Cerebellar nuclear complex (tissue), 1 donor: ENCODE measurements around the gene ENOX2.

ENCODE experiments used
- DNase-seq, 2 experiments: peaks; one replicate each; lab custom pipeline; 2025; lab: John Stamatoyannopoulos, UW

The ENOX2 gene

DNA sequence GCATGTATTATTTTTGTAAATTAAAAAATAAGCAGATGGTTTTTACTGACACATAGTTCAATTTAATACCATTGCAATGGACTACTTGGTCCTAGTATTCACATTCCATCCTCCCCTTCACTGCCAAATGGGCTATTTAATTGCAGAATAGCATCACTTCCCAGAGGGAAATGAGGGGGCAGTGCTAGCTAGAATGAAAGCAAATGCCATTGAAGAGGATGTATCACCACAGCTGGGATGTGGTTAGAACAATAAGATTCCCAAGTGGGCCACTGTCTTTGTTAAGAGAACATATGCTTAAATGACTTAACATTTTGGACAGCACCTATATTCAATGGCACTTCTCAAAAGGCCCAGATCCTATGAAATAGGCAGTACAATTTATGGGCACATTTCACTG, 276.5 kb downstream of the ENOX2 start:
- DNase-seq, result no peak

DNA sequence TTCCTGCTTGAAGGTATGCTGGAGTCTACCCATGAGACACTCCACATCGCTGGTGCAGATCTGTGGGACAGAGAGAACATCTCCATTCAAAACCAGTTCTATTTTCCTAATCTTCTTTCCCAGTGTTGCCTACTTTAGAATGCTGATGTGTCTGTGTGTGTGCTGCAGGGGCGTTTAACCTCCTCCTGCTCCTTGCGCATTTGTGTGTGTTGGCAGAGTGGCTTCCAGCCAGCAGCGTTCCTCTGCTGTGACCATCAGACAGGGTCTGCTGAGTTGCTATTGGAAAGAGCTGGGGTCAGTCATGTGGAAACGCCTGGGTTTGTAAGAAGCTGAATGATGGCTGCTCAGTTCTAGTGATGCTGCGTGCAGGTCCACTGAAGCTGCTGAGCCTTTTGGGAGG, 277.6 kb downstream of the ENOX2 start:
- DNase-seq, result no peak

- no peak for DNase-seq
Observed at GRCh38 chrX:130623518-130623917, 279.5 kb downstream of the ENOX2 start.

DNA sequence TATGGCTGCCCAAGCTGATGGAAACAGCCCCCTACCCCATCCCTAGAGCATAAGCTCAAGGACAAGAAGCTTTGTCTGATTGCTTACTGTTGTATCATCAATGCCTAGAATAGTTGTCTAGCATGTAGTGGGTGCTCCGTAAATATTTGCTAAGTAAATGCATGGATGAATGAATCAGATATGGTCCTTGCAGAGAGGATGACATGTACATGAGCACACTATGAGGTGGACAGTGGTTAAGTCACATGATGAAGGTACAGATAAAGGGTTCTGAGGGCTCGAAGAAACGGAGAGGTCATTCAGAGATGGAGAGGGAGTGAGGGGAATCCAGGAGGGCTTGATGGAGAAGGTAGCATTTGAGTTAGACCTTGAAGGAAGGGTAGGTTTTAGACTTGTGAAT, 287.1 kb downstream of the ENOX2 start:
- no peak for DNase-seq

GRCh38 chrX:130607431-130607830, 295.6 kb downstream of the ENOX2 start:
- no peak for DNase-seq

GRCh38 chrX:130606425-130606824, 296.6 kb downstream of the ENOX2 start:
- DNase-seq, result no peak

DNA sequence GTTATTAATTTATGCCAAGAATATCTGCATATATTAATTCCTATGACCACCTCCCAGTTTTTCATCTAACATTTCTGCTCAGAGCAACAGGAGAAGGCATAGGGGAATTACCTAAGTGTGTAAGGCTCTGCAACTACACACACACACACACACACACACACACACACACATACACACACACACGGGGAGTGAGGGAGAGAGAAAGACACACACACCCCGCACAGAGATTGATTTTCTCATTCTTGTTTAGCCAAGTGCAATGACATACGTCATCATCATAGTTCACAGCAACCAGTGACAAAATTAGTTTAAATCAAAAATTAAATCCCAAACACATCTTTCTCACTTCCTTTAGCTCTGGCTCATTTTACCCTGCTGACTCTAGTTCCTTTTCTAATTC, 298.1 kb downstream of the ENOX2 start:
- DNase-seq, result no peak

GRCh38 chrX:130594453-130594916, 308.5 kb downstream of the ENOX2 start:
- no peak for DNase-seq

- DNase-seq, result no peak
Observed at GRCh38 chrX:130593911-130594310, 309.1 kb downstream of the ENOX2 start.

DNA sequence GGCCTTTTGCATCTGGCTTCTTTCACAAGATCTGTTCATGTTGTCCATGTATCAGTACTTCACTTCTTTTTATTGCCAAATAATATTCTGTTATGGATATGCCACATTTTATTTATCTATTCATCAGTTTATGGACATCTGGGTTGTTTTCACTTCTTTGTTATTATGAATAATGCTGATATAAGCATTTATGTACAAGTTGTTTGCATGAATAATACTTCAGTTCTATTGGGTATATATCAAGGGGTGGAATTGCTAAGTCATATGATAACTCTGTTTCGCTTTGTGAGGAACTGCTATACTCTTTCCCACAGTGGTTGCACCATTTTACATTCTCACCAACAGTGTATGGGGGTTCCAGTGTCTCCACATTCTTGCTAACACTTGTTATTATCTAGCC, 310.8 kb downstream of the ENOX2 start:
- no peak for DNase-seq

DNA sequence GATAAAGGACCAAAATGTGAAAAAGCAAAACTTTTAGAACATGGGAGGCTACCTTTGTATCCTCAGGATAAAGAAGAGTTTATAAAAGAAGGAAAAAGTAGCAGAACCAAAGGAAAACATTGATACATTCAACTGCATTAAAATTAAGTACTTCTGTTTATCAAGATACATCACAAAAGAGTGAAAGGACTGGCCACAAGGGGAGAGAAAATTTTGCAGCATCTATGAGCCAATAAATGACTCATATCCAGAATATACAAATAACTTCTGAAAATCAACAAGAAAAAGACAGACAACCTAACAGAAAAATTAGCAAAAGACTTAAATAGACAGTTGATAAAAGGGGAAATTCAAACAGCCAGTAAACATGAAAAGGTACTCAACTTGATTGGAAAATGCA, 324.1 kb downstream of the ENOX2 start:
- DNase-seq, result no peak

DNA sequence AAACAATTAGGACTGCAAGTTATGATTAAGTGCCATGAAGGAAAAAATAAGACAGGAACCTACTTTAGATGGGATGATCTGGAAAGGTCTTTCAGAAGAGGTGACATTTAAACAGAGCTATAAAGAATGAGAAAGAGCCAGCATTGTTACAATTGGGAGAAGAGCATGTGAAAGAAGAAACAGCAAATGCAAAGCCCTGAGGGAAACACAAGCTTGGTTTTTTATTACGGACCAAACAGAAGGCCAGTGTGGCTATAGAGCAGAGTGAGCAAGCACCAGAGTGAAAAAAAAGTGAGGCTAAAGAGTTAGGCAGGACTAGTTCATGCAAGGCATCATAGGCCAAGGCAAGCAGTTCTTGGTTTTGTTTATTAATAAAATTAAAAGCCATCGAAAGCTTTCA, 325.6 kb downstream of the ENOX2 start:
- DNase-seq, result no peak

- DNase-seq, result no peak
Observed at GRCh38 chrX:130575831-130576389, 327.1 kb downstream of the ENOX2 start.
